GM03348 (cell line): ENCODE data around the gene C18orf32.
"Not testable (repeated sequence)": the region's sequence is repeated elsewhere in the genome, so short reads cannot be mapped to it uniquely, and the experiment has no call there.

ENCODE experiments used
- DNase-seq: peaks from one replicate; pipeline ENCODE4 v3.0.0; 2012; ENCODE audit warnings: low spot score

C18orf32 gene

GRCh38 chr18:49467599-49467998 is 19.4 kb downstream of the C18orf32 start:
- DNase-seq, result no peak

GRCh38 chr18:49467019-49467563 is 19.9 kb downstream of the C18orf32 start:
- DNase-seq, result no peak

- no peak for DNase-seq
These were observed 22.1 kb downstream of the C18orf32 start for GRCh38 chr18:49464718-49465598.

- DNase-seq, result no peak
These were observed 25.4 kb downstream of the C18orf32 start for GRCh38 chr18:49461602-49461977.

GRCh38 chr18:49460976-49461601 is 25.9 kb downstream of the C18orf32 start:
- no peak for DNase-seq

- no peak for DNase-seq
These were observed 27.4 kb downstream of the C18orf32 start for GRCh38 chr18:49459404-49460171.

GRCh38 chr18:49457616-49458015 is 29.4 kb downstream of the C18orf32 start:
- no peak for DNase-seq

- no peak for DNase-seq
These were observed 30.2 kb downstream of the C18orf32 start for GRCh38 chr18:49456794-49457193.

- not testable (repeated sequence) for DNase-seq
These were observed 34.5 kb downstream of the C18orf32 start for GRCh38 chr18:49452534-49452933.

GRCh38 chr18:49447810-49448745 is 39.0 kb downstream of the C18orf32 start:
- no peak for DNase-seq

- DNase-seq, result no peak
These were observed 40.6 kb downstream of the C18orf32 start for GRCh38 chr18:49446481-49446880.

- DNase-seq, result no peak
These were observed 42.5 kb downstream of the C18orf32 start for GRCh38 chr18:49444581-49444980.

GRCh38 chr18:49443837-49444236 is 43.2 kb downstream of the C18orf32 start:
- no peak for DNase-seq

- no peak for DNase-seq
These were observed 45.6 kb downstream of the C18orf32 start for GRCh38 chr18:49441338-49441938.

- DNase-seq, result no peak
These were observed 51.9 kb downstream of the C18orf32 start for GRCh38 chr18:49435170-49435569.

GRCh38 chr18:49432602-49433001 is 54.4 kb downstream of the C18orf32 start:
- DNase-seq, result no peak

- DNase-seq, result no peak
These were observed 55.7 kb downstream of the C18orf32 start for GRCh38 chr18:49431165-49431962.
